Lung microvascular endothelial cell (primary cell): Measurements from ENCODE around the gene SAMD14. TPM values are rescaled to one million over a fixed set of nuclear protein-coding genes. Genes with fewer than 3 reads are reported as not detected.

Experiments used
- DNase-seq, 2 donors: peaks; one replicate each; pipeline versions ENCODE4 v3.0.0 to v3.0.0-alpha.2; 2010; ENCODE audit warnings: low read depth in 2 of 2
- total RNA-seq: library from RNA; depleted of rRNA; stranded (reverse); fragments of >200 nt; gene quantifications from 2 replicates; pipeline ENCODE4 v1.2.1, GENCODE V29; 2014

Gene SAMD14
- total RNA-seq, 1 donor from 2014 or later: 3.2 TPM

DNA sequence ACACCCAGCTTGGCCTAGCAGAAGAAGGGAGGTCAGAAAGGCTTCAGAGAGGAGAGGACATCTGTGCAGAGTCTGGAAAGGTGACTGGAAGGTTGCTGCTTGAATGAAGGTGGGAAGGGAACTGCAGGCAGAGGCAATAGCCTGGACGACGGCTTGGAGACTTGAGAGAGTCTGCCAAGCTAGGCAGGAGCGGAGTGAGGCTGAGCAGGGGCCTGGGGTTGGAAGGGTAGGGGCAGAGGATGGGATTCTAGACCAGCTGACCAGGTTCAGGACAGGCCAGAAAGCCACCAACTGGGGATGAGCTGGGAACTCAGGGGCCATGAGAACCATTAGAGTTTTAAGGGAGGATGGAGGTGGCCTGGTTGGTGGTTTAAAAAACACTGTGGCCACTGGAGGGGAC is 35.5 kb upstream of the SAMD14 start:
- DNase-seq: no peak

DNA sequence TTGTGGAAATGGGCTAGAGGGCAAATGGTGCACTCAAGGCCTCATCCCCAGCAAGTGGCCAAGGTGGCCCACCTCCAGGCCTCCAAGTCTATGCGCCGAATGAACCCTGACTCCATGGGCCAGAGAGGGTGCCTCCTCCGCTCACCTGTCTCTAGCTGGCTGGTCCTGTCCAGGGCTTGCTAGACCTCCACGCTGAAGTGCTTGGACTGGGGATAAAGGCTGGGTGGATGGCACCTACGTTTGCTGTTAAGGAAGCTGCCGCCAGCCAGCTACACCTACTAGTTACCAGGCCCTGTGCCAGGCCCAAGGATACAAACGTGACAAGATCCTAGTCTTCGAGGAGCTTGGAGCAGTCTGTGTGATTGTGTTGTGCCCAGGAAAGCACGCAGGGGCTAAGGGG is 35.1 kb upstream of the SAMD14 start:
- no peak for DNase-seq

- DNase-seq: no peak
Observed at GRCh38 chr17:50164697-50164988, 34.7 kb upstream of the SAMD14 start.

DNA sequence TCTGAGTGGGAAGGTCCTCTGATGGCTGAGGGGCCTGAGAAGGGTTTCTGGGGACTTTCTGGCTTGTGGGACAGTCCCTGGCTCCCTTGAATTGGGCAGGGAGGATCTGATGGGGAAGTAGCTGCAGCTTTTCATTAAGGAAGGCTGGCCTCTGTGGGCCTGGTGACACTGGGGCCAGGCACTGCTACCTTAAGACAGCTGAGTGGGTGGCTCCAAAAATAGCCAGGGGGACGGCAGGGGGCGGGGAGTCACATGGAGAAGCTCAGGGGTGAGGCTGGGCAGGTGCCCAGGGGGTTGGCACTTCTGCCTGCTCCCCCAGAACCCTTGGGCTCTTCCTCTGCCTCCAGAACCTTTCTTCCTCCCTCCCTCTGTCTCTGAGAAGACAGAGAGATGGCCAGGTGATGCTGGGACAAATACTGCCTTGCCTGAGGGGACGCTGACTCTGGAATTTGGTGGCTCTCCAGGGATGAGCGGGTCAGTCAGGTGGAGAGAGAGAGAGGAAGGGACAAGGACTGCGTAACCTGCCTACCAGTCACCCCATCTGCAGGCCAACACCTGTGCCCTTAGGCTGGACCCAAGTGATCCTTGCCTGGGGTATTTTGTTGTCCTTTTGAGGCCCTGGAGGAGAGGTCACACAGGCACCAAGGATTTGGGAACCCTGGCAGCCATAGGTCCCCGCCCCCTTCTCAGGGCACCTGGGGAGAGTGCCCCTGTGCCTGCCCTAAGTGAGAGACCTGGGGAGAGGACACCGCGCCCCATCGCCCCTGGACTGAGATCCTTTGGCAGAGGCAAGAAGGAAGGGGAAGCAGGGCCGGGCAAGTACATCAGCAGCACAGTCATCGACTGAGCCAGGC is 34.1 kb upstream of the SAMD14 start:
- DNase-seq: no peak

DNA sequence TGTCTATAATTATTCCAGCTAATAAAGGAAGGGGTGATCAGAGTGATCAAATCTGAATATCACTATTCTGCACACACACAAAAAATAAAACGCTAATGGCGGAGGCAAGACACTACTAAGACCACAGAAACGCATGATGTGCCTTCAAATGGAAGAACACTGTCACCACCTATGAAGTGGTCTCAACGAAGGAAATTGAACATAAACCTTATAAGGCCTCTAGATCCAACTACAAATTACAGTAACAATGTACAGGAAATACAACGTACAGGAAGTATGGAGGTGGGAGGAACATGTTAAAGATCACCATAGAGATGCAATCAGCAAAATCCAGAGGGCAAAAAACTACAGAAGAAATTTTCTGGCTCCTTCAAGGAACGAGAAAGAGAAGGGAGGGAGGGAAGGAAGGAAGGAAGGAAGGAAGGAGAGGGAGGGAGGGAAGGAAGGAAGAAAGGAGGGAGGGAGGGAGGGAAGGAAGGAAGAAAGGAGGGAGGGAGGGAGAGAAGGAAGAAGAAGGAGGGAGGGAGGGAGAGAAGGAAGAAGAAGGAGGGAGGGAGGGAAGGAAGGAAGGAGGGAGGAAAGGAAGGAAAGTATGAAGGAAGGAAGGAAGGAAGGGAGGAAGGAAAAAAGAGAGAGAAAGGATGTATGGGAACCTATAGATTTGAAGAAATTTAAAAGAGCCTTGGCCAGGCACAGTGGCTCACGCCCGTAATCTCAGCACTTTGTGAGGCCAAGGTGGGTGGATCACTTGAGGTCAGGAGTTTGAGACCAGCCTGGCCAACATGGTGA is 32.7 kb upstream of the SAMD14 start:
- DNase-seq: no peak

DNA sequence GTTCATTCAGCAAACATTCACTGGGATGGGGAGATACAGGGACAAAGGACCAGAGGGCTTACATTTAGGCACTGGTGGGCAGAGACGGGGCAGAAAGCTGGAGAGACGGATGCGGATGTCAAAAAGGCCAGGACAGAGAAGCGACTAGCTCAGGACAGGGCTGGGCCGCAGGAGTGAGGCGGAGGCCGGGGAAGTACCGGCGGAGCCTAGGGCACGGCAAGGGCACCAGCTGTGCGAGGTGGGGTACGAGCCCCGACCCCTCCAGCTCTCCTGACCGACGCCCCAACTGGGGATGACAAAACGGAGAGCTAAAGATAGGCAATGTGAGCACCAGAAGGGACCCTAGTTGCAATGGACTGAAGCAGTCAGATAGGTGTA is 31.9 kb upstream of the SAMD14 start:
- DNase-seq: no peak

- peak; percentile 89 to 94 for DNase-seq
Observed at GRCh38 chr17:50161023-50161910, 31.3 kb upstream of the SAMD14 start.

DNA sequence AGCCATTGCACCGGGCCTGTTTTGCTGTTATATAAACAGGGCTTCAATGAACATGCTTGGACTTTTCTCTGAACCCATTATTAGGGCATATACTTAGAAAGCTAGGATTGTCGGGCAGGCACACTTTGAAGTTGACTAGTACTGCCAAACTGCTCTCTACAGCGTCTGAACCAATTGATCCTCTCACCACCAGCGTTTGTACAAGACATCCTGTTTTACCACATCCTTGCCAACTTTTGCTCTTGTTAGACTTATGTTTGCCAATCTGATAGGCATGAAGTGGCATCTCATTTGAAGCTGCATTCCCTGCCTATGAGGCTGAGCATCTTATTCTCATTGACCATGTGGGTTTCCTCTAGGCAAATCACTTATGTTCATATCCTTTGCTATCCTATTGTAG is 27.9 kb upstream of the SAMD14 start:
- no peak for DNase-seq

GRCh38 chr17:50155115-50155819 is 25.3 kb upstream of the SAMD14 start:
- DNase-seq: no peak

GRCh38 chr17:50154604-50155003 is 24.6 kb upstream of the SAMD14 start:
- DNase-seq: no peak

DNA sequence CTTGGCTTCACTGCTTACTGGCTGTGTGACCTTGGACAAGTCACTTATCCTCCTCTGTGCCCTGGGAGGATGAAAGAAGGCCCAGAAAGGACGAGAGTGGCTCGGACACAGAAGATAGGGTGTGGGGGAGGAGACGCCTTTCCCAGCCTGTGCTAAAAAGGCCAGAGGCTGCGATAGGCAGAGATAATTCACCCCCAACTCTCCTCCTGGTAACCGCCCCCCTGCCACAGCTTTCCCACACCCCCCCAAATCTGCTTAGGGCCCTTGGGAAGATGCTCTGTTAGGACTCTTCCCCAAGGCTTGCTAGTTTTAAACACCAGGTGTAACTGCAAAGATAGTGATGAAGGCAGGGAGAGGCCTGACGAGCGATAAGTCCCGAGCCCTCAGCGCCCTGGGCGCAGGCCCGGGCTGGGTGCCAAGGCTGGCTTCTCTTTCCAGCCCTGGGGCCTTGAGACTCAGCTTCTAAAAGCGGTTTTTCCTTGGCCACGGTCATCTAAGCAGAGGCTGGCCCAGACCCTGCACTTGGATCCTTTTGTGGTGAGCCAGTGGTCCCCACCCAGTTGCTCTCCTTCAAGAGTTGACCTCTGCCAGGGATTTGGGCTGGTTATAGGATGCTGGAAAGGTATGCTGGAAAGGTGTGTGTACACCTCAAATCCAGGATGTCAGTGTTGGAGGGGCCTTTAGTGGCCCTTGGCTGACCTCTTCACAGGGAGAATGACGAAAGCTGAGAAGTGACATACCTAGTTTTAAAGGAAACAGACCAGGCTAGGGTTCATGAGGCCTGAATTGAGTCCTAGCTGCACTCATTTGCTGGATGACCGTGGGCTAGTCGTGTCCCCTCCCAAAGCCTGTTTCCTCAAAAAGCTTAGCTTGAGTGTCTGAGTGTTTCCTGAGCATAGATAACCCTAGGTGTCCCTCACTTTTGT is 24.0 kb upstream of the SAMD14 start:
- no peak for DNase-seq

DNA sequence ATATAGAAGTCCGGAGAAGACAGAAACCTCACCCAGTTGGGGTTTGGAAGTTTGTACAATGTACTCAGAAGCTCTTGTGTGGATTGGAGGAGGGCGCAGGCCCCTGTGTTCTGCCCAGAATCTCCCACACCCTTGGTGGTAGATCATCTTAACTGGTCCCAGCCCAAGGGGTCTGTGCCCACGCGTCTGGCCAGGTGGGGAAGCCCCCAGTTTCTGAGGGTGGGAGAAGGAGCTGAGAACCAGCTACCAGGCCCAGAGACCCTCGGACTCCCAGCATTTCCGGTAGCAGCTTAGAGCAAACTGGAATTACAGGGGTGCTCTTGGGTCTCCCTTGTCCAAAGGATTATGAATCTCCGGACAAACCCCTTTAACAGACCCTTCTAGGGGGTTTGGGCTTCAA is 22.8 kb upstream of the SAMD14 start:
- no peak for DNase-seq

GRCh38 chr17:50151937-50152547 is 22.1 kb upstream of the SAMD14 start:
- DNase-seq: peak; percentile 86 to 88

GRCh38 chr17:50151041-50151936 is 21.3 kb upstream of the SAMD14 start:
- DNase-seq: peak; percentile 89 to 90

GRCh38 chr17:50150354-50151040 is 20.5 kb upstream of the SAMD14 start, which contains the start of gene PPP1R9B:
TSS of gene PPP1R9B (minus strand) at chr17:50150677. CDS start at chr17:50150513, 164 bp downstream.
- no peak for DNase-seq

DNA sequence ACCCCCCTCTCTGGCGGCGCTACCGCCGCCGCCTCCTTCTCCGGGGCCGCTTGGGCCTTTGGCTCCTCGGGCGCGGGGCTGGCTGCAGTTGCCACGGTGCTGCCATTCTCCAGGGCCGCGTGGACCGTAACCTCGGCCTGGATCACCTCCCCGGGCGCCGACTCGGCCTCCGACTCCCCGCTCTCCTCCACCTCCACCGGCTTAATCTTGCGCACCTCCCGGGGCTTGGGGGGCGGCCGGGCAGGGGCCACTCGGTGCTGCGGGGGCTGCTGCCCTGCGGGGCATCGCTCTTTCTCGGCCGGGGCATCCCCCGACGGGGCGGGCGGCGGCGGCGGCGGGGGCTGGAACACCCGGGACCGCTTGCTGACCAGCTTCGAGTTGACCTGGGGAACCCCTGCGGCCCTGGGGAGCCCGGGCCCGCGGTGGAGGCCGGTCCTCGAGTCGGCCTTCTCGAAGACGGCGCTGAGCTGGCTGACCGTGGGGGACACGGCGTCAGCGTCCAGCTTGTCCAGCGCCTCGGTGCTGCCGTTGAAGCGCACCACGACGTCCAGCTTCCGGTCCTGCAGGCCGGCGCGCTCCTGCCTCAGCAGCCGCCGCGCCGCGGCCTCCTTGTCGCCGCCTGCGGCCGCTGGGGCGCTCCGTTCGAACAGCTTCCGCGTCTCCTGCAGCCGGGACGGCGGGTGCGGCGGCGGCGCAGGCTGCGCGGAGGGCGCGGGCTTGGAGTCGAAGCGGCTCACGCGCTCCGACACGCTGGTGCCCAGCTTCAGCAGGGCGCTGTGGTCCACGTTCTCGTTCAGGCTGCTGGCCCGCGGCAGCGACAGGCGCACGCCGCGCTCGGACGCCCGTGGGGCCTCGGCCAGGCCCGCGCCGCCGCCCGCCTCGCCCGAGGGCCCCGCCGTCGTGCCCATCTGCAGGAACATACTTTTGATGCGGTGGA is 19.7 kb upstream of the SAMD14 start:
- DNase-seq: peak; percentile 65 to 79

DNA sequence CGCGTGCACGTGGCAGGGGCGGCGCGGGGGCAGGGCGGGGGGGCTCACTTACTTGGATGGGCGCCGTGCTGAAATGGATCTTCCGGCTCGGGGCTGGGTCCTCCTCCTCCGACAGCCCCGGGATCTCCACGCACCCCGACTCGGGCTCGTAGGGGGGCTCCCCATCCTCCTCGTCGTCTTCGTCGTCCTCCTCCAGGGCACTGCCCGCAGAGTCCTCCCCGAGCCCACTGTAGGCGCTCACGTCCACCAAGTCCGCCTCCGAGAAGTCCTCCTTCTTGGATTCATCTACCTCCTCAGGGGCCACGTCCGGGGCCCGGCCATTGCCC is 19.1 kb upstream of the SAMD14 start:
- no peak for DNase-seq
